GM19324 (cell line): ENCODE data around the gene SLC6A3.
"Not testable (repeated sequence)": the region's sequence is repeated elsewhere in the genome, so short reads cannot be mapped to it uniquely, and the experiment has no call there.

Experiments
- ATAC-seq: cut with Tn5 transposase; IDR thresholded peaks from one replicate; pipeline ENCODE4 v1.9.1; 2021; ENCODE audit warnings: mild to moderate bottlenecking, moderate library complexity; ENCODE audit not compliant: unreplicated experiment, low FRiP score

SLC6A3 gene

DNA sequence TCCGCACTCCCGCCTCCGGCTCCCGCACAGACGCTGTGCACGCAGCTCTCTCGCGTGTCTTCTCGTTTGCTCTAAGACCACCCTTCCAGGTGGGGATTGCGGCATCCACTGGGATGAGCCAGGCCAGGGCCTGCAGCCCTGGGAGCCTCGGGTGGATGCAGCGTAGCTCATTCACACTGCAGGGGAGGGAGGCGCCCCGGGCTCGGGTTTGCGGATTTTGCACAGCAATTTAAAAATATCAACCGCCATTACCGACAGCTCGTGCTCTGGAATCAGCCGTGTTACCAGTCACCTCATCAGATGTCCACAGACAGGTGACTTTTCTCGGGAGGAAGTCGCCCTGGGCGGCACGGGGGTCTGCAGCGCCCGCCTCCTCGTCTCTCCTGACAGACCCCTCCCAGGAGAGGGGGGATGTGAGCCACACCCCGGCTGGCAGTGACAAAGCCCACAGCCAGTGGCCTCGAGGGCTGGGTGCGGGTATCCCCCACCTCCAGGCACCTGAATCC lies 20.8 kb upstream of the SLC6A3 start:
- ATAC-seq: no peak

GRCh38 chr5:1465117-1465516 lies 19.9 kb upstream of the SLC6A3 start:
- ATAC-seq: no peak

DNA sequence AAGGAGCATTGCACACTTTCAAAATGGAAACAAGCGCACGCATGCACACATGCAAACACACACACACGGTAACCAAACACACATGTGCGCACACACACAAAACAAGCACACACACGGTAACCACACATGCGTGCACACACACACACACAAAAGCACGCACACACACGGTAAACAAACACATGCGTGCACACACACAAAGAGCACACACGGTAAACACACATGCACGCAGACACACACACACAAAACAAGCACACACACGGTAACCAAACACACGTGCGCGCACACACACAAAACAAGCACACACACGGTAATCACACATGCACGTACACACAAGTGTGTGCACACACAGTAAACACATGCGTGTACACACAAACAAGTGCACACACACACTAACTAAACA lies 19.3 kb upstream of the SLC6A3 start:
- no peak for ATAC-seq

DNA sequence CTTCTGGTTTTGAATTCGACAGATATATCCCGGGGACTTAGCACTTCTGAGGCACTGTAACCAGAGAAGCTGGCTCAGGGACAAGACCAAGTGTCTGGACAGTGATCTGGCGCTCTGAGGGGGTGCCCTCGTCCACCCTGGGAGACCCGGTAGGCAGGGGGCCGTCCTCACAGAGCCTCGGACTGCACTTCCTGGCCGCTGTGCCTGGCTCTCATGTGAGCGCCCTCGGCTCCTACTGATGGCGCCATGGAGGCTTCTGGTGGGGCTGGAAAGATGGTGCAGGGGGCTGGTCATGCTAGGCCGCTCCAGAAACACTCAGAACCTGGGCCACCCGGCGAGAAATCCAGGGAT lies 18.8 kb upstream of the SLC6A3 start:
- ATAC-seq: no peak

GRCh38 chr5:1463326-1464095 lies 18.3 kb upstream of the SLC6A3 start:
- no peak for ATAC-seq

DNA sequence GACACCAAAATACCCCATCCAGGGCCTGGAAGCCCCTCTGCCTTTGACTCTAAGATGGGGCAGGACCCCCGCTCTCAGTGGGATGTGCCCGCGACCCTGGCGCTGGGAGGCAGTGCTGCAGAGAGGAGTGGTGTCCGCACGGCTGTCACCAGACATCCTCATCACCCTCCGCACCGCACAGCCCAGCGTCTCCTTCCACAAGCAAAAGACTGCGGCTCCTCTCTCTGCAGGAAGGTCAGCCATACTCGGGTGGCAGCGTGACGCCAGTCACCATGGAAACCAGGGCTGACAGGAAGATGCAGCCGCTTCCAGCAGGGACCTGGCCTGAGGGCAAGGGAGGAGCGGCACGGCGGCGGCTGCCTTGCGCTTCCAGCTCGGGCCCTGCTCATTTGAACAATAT lies 17.1 kb upstream of the SLC6A3 start:
- ATAC-seq: no peak

GRCh38 chr5:1461396-1461795 lies 16.2 kb upstream of the SLC6A3 start:
- ATAC-seq: no peak

DNA sequence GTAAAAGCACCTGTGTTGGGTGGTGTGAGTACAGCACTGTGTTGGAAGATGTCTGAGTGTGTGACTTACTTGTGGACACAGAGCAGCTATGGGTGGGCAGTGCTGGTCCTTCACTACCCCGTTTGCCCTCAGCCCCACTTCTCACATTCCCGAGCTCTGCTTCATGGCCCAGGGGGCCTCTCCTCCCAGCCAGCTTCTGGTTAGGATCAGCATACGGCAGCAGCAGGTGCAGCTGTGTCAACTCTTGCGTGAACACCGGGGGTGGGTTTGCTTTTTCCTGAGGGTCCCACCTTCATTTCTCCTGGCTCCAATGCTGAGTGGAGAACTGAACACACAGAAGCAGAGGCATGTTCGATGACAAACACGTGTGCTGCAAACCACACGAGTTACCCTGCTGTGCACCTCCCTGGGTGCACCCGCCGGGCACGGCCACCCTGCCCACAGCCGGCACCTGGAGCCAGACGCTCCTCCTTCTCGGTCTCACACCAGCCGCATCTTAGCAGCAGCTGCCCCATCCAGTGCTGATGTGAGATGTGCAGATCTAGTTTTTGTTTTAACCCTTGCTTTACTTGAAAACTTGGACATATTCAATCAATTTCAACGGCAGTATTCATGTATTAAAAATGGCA lies 14.9 kb upstream of the SLC6A3 start:
- no peak for ATAC-seq

GRCh38 chr5:1459435-1459834 lies 14.2 kb upstream of the SLC6A3 start:
- ATAC-seq: not testable (repeated sequence)

DNA sequence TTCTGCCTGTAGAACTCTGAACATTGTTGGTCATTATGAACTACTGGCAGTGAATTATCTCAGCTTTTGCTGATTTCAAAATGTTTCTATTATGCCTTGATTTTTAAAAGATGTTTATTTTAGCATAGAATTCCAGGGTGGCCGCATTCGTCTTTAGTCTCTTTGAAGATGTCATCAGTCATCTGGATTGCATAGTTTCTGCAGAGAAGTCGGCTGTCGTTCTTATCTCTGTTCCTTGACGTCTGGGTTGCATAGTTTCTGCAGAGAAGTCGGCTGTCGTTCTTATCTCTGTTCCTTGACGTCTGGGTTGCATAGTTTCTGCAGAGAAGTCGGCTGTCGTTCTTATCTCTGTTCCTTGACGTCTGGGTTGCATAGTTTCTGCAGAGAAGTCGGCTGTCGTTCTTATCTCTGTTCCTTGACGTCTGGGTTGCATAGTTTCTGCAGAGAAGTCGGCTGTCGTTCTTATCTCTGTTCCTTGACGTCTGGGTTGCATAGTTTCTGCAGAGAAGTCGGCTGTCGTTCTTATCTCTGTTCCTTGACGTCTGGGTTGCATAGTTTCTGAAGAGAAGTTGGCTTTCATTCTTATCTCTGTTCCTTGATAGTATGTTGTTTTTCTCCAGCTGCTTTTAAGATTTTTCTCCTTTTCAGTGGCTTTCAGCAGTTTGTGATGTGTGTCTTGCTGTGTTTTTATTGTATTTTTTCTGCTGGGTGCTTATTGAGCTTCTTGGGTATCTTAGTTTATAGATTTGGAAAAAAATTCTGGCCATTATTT lies 11.1 kb upstream of the SLC6A3 start:
- ATAC-seq: not testable (repeated sequence)

DNA sequence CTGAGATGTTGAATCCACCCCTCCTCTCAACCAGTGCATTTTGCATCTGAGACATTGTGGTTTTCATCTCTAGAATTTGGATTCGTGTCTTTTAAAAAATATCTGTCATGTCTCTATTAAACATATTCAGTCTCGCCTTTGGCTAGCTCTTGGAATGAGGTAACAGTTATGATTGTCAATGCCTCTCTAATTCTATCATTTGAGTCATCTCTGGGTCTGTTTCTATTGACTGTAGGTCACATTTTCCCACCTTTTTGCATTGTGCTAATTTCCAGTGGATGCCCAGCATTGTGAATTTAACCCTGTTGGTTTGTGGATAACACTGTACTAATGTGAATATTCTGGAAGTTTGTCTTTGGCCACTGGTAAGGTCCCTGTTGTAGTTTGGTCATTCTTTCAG lies 8.4 kb upstream of the SLC6A3 start:
- no peak for ATAC-seq

- ATAC-seq: no peak
Observed at GRCh38 chr5:1449081-1449630, 3.9 kb upstream of the SLC6A3 start.

GRCh38 chr5:1448511-1449011 lies 3.3 kb upstream of the SLC6A3 start:
- no peak for ATAC-seq

- no peak for ATAC-seq
Observed at GRCh38 chr5:1447671-1448361, 2.6 kb upstream of the SLC6A3 start.

DNA sequence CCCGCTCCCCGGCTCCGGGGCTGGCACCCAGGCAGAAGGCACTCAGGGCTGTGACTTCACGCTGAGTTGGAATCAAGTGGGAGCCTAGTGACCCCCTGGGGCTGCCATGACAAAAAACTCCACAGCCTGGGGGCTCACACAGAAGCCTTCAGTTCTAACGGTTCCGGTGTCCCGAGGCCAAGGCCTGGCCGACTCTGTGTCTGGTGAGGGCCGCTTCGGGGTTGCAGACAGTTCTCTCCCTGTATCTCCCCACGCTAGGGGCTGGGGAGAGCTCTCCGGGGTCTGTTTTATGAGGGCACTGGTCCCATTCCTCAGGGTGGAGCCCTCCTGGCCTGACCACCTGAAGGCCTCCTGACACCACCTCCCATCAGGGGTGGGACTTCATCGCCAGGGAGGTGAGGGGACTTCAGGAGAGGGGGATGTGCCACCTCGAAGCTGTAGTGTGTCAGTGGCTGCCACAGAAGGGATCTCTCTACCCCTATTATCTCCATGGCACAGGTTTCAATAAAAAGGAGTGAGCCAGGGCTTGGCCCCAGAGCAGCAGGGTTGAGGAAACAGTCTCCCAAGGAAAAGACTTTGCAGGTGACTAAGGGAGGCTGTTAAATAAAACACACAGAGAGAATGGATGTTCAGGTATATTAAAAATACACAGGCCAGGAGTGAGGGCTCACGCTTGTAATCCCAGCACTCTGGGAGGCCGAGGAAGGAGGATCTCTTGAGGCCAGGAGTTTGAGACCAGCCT lies 1.5 kb upstream of the SLC6A3 start:
- no peak for ATAC-seq

DNA sequence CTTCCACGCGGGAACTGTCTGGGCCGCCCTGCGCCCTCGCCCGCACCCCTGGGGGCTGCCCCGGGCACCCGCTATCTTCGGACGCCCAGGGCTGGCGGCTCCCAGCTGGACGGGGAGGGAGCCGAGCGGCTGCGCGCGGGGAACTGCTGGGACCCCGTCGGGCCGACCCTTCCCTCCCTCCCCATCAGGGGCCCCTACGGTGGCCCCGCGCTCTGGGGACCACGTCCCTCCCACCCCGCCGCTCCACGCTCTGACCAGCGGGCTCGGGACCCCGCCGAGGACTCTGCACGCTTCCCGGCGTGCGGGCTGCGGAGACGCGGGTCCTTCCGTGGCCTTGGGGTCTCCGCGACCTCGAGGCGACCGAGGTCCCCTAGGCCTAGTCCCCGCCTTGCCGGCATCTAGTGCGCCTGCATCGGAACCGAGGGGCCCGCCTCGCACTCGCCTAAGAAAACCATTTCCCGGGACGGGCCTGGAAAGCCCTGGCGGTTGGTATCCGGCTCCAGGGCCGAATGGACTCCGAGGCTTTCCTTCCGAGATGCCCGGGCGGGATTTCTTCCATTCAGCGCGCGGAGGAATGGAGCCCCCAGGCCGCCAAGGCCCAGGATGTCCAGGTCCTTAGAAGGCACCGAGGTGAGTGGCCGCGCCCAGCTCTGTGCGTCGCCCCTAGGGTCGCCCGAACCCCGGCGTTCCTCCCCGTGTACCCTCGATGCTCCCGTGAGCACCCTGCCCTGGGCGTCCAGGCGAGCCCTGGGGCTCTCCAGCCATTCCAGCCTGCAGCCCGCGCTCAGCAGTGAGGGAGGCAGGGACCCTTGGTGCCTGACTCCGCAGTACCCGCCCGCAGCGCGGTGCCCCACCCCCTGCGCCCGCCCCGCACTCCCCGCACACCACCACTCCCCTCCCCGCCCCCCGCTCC lies 705 bp upstream of the SLC6A3 start:
- ATAC-seq: no peak

- ATAC-seq: no peak
Observed at GRCh38 chr5:1444361-1445189, 665 bp downstream of the SLC6A3 start.

DNA sequence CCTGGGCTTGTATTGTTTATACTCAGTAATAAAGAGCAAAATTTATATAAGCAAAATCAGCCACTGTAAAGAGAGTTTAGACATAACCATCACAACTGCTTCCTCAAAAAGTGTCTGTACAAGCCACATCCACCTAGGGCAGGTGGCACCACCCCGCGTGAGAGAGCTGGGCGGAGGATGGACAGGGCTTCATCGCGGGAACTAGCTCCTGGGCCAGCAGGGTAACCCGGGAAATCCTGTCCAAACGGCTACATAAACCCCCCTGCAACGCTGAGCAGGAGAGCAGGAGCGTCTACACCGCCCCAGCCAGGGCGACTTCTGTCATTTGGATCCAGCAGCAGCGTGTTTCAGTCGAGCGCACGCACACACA lies 1.3 kb downstream of the SLC6A3 start:
- no peak for ATAC-seq
